GM12878 (cell line): ENCODE data around the gene SLC25A48.

Source experiments
- CEBPB ChIP-seq, 2 experiments: fragments of 150-350 bp in 1 of 2; IDR thresholded peaks; 2 replicates each; pipeline ENCODE4 v1.6.1; 2012 to 2014; ENCODE audit warnings: low read depth in 2 of 2, low read length in 2 of 2, borderline replicate concordance in 1 of 2, inconsistent platforms in 1 of 2
- CHD1 ChIP-seq: IDR thresholded peaks from 2 replicates; pipeline ENCODE4 v1.6.1; 2012; ENCODE audit warnings: low read depth, low read length, improper control_type of control experiment
- CTCF ChIP-seq, 3 experiments: IDR thresholded peaks in 2 of 3; conservative IDR thresholded peaks in 1 of 3; 2 replicates each; pipeline ENCODE4 v1.5.1; 2011; ENCODE audit warnings: low read depth in 3 of 3, low read length in 3 of 3, mild to moderate bottlenecking in 3 of 3, control low read depth in 2 of 3, moderate library complexity in 2 of 3, inconsistent platforms in 1 of 3, mixed read lengths in 1 of 3; ENCODE audit not compliant: control insufficient read depth in 2 of 3, insufficient read depth in 1 of 3; ENCODE audit errors: extremely low read depth in 1 of 3
- EP300 ChIP-seq, 2 experiments: fragments of 150-350 bp in 1 of 2; IDR thresholded peaks; 2 replicates each; pipeline ENCODE4 v1.6.1; 2011 to 2012; ENCODE audit warnings: low read depth in 2 of 2, low read length in 2 of 2, borderline replicate concordance in 1 of 2, improper control_type of control experiment in 1 of 2, inconsistent platforms in 1 of 2; ENCODE audit not compliant: control insufficient read depth in 1 of 2
- HCFC1 ChIP-seq: fragments of 150-350 bp; IDR thresholded peaks from 2 replicates; pipeline ENCODE4 v1.6.1; 2014; ENCODE audit warnings: low read length
- HDAC6 ChIP-seq: fragments of 200-600 bp; sonication (generic); IDR thresholded peaks from one replicate; pipeline ENCODE4 v1.8.0; 2017; ENCODE audit warnings: antibody characterized with exemption; ENCODE audit not compliant: unreplicated experiment
- KAT2A ChIP-seq: conservative IDR thresholded peaks from 2 replicates; pipeline ENCODE4 v1.6.1; 2011; ENCODE audit warnings: low read depth, low read length; ENCODE audit not compliant: control insufficient read depth
- MAX ChIP-seq: IDR thresholded peaks from 2 replicates; pipeline ENCODE4 v1.6.1; 2012; ENCODE audit warnings: low read depth, low read length, improper control_type of control experiment
- MYC ChIP-seq: IDR thresholded peaks from 2 replicates; pipeline ENCODE4 v1.6.1; 2011; ENCODE audit warnings: mild to moderate bottlenecking, low read length, moderate library complexity, inconsistent platforms; ENCODE audit not compliant: insufficient read depth, insufficient replicate concordance, insufficient read length, severe bottlenecking
- SUZ12 ChIP-seq: fragments of 200-600 bp; sonication (generic); IDR thresholded peaks from one replicate; pipeline ENCODE4 v1.6.1; 2018; ENCODE audit warnings: antibody characterized with exemption, mild to moderate bottlenecking; ENCODE audit not compliant: unreplicated experiment
- TAF1 ChIP-seq: IDR thresholded peaks from 2 replicates; pipeline ENCODE4 v1.6.1; 2011; ENCODE audit warnings: mild to moderate bottlenecking, low read depth, low read length, borderline replicate concordance
- TCF3 ChIP-seq: IDR thresholded peaks from 2 replicates; pipeline ENCODE4 v1.6.1; 2012; ENCODE audit warnings: low read depth, mild to moderate bottlenecking, low read length, borderline replicate concordance; ENCODE audit not compliant: insufficient read depth
- ZBTB11 ChIP-seq: fragments of 450-650 bp; formaldehyde crosslinking; IDR thresholded peaks from 2 replicates; pipeline ENCODE4 v1.5.0; 2022; ENCODE audit warnings: mild to moderate bottlenecking, missing genetic modification characterization

- TF ChIP-seq CTCF (IDR thresholded peaks at IDR 0.05 in 2 of 3, conservative IDR thresholded peaks at IDR 0.05 in 1 of 3; ENCODE audit: control insufficient read depth in 2 of 3, extremely low read depth in 1 of 3, insufficient read depth in 1 of 3, low read depth in 3 of 3, low read length in 3 of 3) (no peak), ZBTB11 (no peak), HDAC6 (no peak), TCF3 (no peak), CHD1 (no peak), CEBPB (IDR thresholded peaks at IDR 0.05; ENCODE audit: borderline replicate concordance in 1 of 2, low read depth in 2 of 2, low read length in 2 of 2) (no peak), MAX (no peak), HCFC1 (no peak), TAF1 (no peak), MYC (no peak), KAT2A (no peak), EP300 (IDR thresholded peaks at IDR 0.05; ENCODE audit: borderline replicate concordance in 1 of 2, control insufficient read depth in 1 of 2, low read depth in 2 of 2, low read length in 2 of 2) (no peak), SUZ12 (no peak)
Measured at GRCh38 chr5:135898651-135899050, 64.2 kb downstream of the SLC25A48 start.
